ENCODE results near the gene ELF2. TPM values are rescaled to one million over a fixed set of nuclear protein-coding genes. Genes with fewer than 3 reads are reported as not detected.

ELF2 gene
- total and polyA plus RNA-seq, 11 donors: 10.3 to 44.2 (median 34.0) TPM

GRCh38 chr4:139134403-139134802 is 42.6 kb downstream of the ELF2 start:
- intact Hi-C loops (cut with DNase I): no loop called here
- H3K4me3 ChIP-seq: no peak overlapping the region
- TF ChIP-seq CTCF (IDR thresholded peaks at IDR 0.05): no peak
- no peak for TF ChIP-seq POLR2A (IDR thresholded peaks at IDR 0.05)
- no peak overlapping the region for H3K27ac ChIP-seq
- H3K27me3 ChIP-seq: no peaks in the 10 kb centered on the region
- peaks cover 0 to 13% (median 0%) of the 10 kb centered on the region in 12 donors for H3K4me1 ChIP-seq
- no peak for DNase-seq
- no peaks in the 10 kb centered on the region for H3K9me3 ChIP-seq
- peaks cover 0 to 56% (median 29%) of the 10 kb centered on the region in 9 donors for H3K36me3 ChIP-seq
- no peak for ATAC-seq

GRCh38 chr4:139131209-139131870 is 45.7 kb downstream of the ELF2 start:
- Histone ChIP-seq H3K4me1 (peaks cover 0 to 11% (median 0%) of the 10 kb centered on the region in 12 donors), H3K27ac (no peak overlapping the region), H3K27me3 (no peaks in the 10 kb centered on the region), H3K4me3 (no peak overlapping the region), H3K36me3 (peaks cover 0 to 45% (median 14%) of the 10 kb centered on the region in 9 donors), H3K9me3 (no peaks in the 10 kb centered on the region)
- 91 to 93% (median 92%) methylated on average over 3 of the region's 3 CpGs for WGBS, 4 donors
- intact Hi-C loops (cut with DNase I): no loop called here
- no peak for ATAC-seq
- TF ChIP-seq CTCF (IDR thresholded peaks at IDR 0.05) (no peak), POLR2A (IDR thresholded peaks at IDR 0.05) (no peak)
- DNase-seq: no peak

- Histone ChIP-seq H3K9me3 (no peaks in the 10 kb centered on the region), H3K4me3 (no peak overlapping the region), H3K27me3 (no peaks in the 10 kb centered on the region), H3K36me3 (peaks cover 0 to 37% (median 7%) of the 10 kb centered on the region in 9 donors), H3K4me1 (peaks cover 0 to 11% (median 0%) of the 10 kb centered on the region in 12 donors), H3K27ac (no peak overlapping the region)
- no peak for TF ChIP-seq CTCF (IDR thresholded peaks at IDR 0.05)
- TF ChIP-seq POLR2A (IDR thresholded peaks at IDR 0.05): no peak
- ATAC-seq: no peak
- intact Hi-C loops (cut with DNase I): no loop called here
- DNase-seq: no peak
- WGBS, 4 donors: 82 to 99% (median 91%) methylated on average over 3 of the region's 3 CpGs
Measured at GRCh38 chr4:139129206-139129605, 47.8 kb downstream of the ELF2 start.

GRCh38 chr4:139126898-139127297 is 50.1 kb downstream of the ELF2 start:
- Histone ChIP-seq H3K4me3 (no peak overlapping the region), H3K4me1 (peaks cover 0 to 11% (median 0%) of the 10 kb centered on the region in 12 donors), H3K9me3 (no peaks in the 10 kb centered on the region), H3K36me3 (peaks cover 0 to 42% (median 19%) of the 10 kb centered on the region in 9 donors), H3K27ac (no peak overlapping the region), H3K27me3 (no peaks in the 10 kb centered on the region)
- WGBS, 4 donors: 46 to 54% (median 50%) methylated on average over 3 of the region's 3 CpGs
- DNase-seq: no peak
- ATAC-seq: no peak
- no peak for TF ChIP-seq POLR2A (IDR thresholded peaks at IDR 0.05)
- no peak for TF ChIP-seq CTCF (IDR thresholded peaks at IDR 0.05)
- intact Hi-C loops (cut with DNase I): no loop called here

Data from heart left ventricle (tissue), 16 donors.